GM12878 (cell line): ENCODE measurements around the gene TRIM7. TPM values are rescaled to one million over a fixed set of nuclear protein-coding genes. Genes with fewer than 3 reads are reported as not detected.

Experiments used
- ATAC-seq: fragments of 200-7000 bp; cut with Tn5 transposase; 3 replicates; pipeline ENCODE4 v1.9.1; 2020; ENCODE audit warnings: mild to moderate bottlenecking, moderate library complexity
- BruUV-seq: library from RNA; stranded (reverse); fragments of 400-500 nt; replicated peaks from 2 replicates; lab custom pipeline; 2021; lab: Mats Ljungman, UMichigan
- CTCF ChIA-PET: fragments of 300-600 bp; sonication (Branson Sonifier 250); formaldehyde crosslinking; extraction: SDS; loops from one replicate; lab custom pipeline; 2021; ENCODE audit warnings: inconsistent platforms; lab: Yijun Ruan, JAX
- POLR2A ChIA-PET: fragments of 350-600 bp; formaldehyde crosslinking; extraction: SDS; loops from one replicate; lab custom pipeline; 2021; ENCODE audit warnings: inconsistent platforms; lab: Charles Lee
- RAD21 ChIA-PET: fragments of 300-600 bp; sonication (Branson Sonifier 250); formaldehyde crosslinking; loops from one replicate; lab custom pipeline; 2023; ENCODE audit warnings: antibody characterized with exemption; ENCODE audit not compliant: unreplicated experiment; lab: Charles Lee
- SMC1A ChIA-PET: fragments of 300-600 bp; sonication (Branson Sonifier 250); formaldehyde crosslinking; loops from one replicate; lab custom pipeline; 2023; ENCODE audit not compliant: unreplicated experiment, uncharacterized antibody; lab: Charles Lee
- DNase-seq: peaks from one replicate; pipeline ENCODE4 v3.0.0-alpha.2; 2011; ENCODE audit warnings: low read depth, low spot score
- FAIRE-seq: peaks from 3 replicates; lab custom pipeline; 2011; peaks lifted over from hg19 to GRCh38; lab: Jason Lieb, UNC
- H2AFZ ChIP-seq: 2 replicates; pipeline ENCODE4 v1.6.0; 2011; ENCODE audit warnings: low read depth, low read length, control low read depth; ENCODE audit not compliant: control insufficient read depth
- H3K27ac ChIP-seq: 2 replicates; pipeline ENCODE4 v1.5.1; 2011; ENCODE audit warnings: control low read depth; ENCODE audit not compliant: control insufficient read depth, insufficient read depth
- H3K27me3 ChIP-seq, 2 experiments: replicated peaks in 1 of 2; 2 replicates each; pipeline versions ENCODE4 v1.6.0 to v1.6.1; 2011; ENCODE audit warnings: low read length in 1 of 2; ENCODE audit not compliant: control insufficient read depth in 2 of 2, insufficient read depth in 2 of 2
- H3K36me3 ChIP-seq, 2 experiments: 2 replicates each; pipeline ENCODE4 v1.5.1; 2011; ENCODE audit warnings: low read length in 1 of 2; ENCODE audit not compliant: control insufficient read depth in 2 of 2, insufficient read depth in 2 of 2
- H3K4me1 ChIP-seq: 2 replicates; pipeline ENCODE4 v1.6.1; 2011; ENCODE audit warnings: mild to moderate bottlenecking, low read length, moderate library complexity, mixed read lengths; ENCODE audit not compliant: control insufficient read depth, insufficient read depth
- H3K4me2 ChIP-seq: 2 replicates; pipeline ENCODE4 v1.6.0; 2011; ENCODE audit warnings: control low read depth; ENCODE audit not compliant: control insufficient read depth, insufficient read depth
- H3K4me3 ChIP-seq: fragments of 200-600 bp; sonication (generic); 2 replicates; pipeline ENCODE4 v1.5.1; 2016
- H3K79me2 ChIP-seq: 2 replicates; pipeline ENCODE4 v1.6.0; 2011; ENCODE audit warnings: low read length; ENCODE audit not compliant: control insufficient read depth, insufficient read depth
- H3K9ac ChIP-seq: 2 replicates; pipeline ENCODE4 v1.8.0; 2011; ENCODE audit warnings: low read length, control low read depth, mixed read lengths; ENCODE audit not compliant: control insufficient read depth, insufficient read depth
- H3K9me3 ChIP-seq: replicated peaks from 3 replicates; pipeline ENCODE4 v1.5.1; 2011; ENCODE audit warnings: mild to moderate bottlenecking, low read length; ENCODE audit not compliant: control insufficient read depth, insufficient read depth
- H4K20me1 ChIP-seq: 2 replicates; pipeline ENCODE4 v1.6.0; 2011; ENCODE audit not compliant: control insufficient read depth, insufficient read depth
- ASH2L ChIP-seq: fragments of 300-600, 200-600 bp; sonication (generic); IDR thresholded peaks from 2 replicates; pipeline ENCODE4 v1.6.1; 2017; ENCODE audit warnings: low read depth, mild to moderate bottlenecking, borderline replicate concordance
- CREM ChIP-seq: IDR thresholded peaks from 2 replicates; pipeline ENCODE4 v1.6.1; 2014; ENCODE audit warnings: antibody characterized with exemption, low read depth
- HDGF ChIP-seq: fragments of 450-650 bp; IDR thresholded peaks from 2 replicates; pipeline ENCODE4 v1.6.1; 2016; ENCODE audit warnings: antibody characterized with exemption
- IRF4 ChIP-seq: IDR thresholded peaks from 2 replicates; pipeline ENCODE4 v1.6.1; 2011; ENCODE audit warnings: low read depth, low read length
- MYC ChIP-seq: IDR thresholded peaks from 2 replicates; pipeline ENCODE4 v1.6.1; 2011; ENCODE audit warnings: mild to moderate bottlenecking, low read length, moderate library complexity, inconsistent platforms; ENCODE audit not compliant: insufficient read depth, insufficient replicate concordance, insufficient read length, severe bottlenecking
- NFXL1 ChIP-seq: fragments of 450-650 bp; IDR thresholded peaks from 2 replicates; pipeline ENCODE4 v1.6.1; 2017; ENCODE audit warnings: antibody characterized with exemption, mild to moderate bottlenecking, borderline replicate concordance
- PML ChIP-seq: IDR thresholded peaks from 2 replicates; pipeline ENCODE4 v1.6.1; 2012; ENCODE audit warnings: low read length, inconsistent platforms
- SP1 ChIP-seq: IDR thresholded peaks from one replicate; pipeline ENCODE4 v1.6.1; 2011; ENCODE audit warnings: low read depth, low read length
- WGBS: methylation state at CpG from one replicate; pipeline ENCODE4 v1.1.6; 2016; ENCODE audit warnings: low lambda C conversion rate; ENCODE audit not compliant: insufficient replicate concordance, insufficient coverage; ENCODE audit errors: missing lambda C conversion rate; 5-methylcytosine and 5-hydroxymethylcytosine counted together
- in situ Hi-C: fragments of 300-500 bp; cut with MboI; formaldehyde crosslinking; loops from 9 replicates; pipeline ENCODE4 v1.14.3; 2018; ENCODE audit warnings: mixed read lengths
- intact Hi-C: fragments of 100-400 bp; cut with micrococcal nuclease; formaldehyde crosslinking; loops from one replicate; pipeline ENCODE4 v1.14.2; 2022; ENCODE audit not compliant: unreplicated experiment
- polyA plus RNA-seq, 11 experiments: library from polyadenylated mRNA; depleted of rRNA in 4 of 11; unstranded in 6 of 11; stranded (reverse) in 5 of 11; fragments of >200 nt; fragmentation: Nextera tagmentation in 4 of 11; fragmentation: Illumina TruSeq in 1 of 11; extraction: Ambion mirVana in 4 of 11; extraction: Trizol in 1 of 11; gene quantifications; 1 replicate in 1 of 11; 2 replicates in 10 of 11; pipeline versions ENCODE4 v1.2.1 to v1.2.3, GENCODE V29; 2011 to 2016; ENCODE audit warnings: inconsistent platforms in 2 of 11, missing spikeins in 2 of 11, low read depth in 1 of 11
- total RNA-seq, 4 experiments: library from RNA; depleted of rRNA in 3 of 4; stranded (reverse); fragments of >200 nt in 3 of 4; fragmentation: Illumina TruSeq in 1 of 4; extraction: Trizol in 1 of 4; gene quantifications; 2 replicates each; pipeline versions ENCODE4 v1.2.1 to v1.2.3, GENCODE V29; 2013 to 2021
- TF ChIP-seq, protein P1 (sequence below): fragments of 450-650 bp; IDR thresholded peaks from 2 replicates; pipeline ENCODE4 v1.6.1; 2016; ENCODE audit warnings: mild to moderate bottlenecking, moderate library complexity, borderline replicate concordance
- TF ChIP-seq, protein P2 (sequence below): IDR thresholded peaks from 2 replicates; pipeline ENCODE4 v1.6.1; 2012; ENCODE audit warnings: mild to moderate bottlenecking, low read depth, low read length

The TRIM7 gene
- total and polyA plus RNA-seq, 10 of the 15 experiments (the other 5 are each of a cell fraction or from before 2014, with no cell fraction given), result 0.02 to 1.6 (median 0.41) TPM

DNA sequence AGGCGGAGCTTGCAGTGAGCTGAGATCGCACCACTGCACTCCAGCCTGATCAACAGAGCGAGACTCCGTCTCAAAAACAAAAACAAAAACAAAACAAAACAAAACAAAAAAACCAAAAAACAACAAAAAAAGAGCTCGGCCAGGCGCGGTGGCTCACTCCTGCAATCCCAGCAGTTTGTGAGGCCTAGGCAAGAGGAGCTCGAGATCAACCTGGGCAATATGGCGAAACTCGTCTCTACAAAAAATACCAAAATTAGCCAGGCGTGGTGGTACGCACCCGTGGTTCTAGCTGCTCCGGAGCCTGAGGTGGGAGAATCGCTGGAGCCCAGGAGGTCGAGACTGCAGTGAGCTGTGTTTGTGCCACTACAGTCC lies 20.2 kb downstream of the TRIM7 start (continued):
- TF ChIP-seq SP1, result no peak
- no peak for TF ChIP-seq MYC

DNA sequence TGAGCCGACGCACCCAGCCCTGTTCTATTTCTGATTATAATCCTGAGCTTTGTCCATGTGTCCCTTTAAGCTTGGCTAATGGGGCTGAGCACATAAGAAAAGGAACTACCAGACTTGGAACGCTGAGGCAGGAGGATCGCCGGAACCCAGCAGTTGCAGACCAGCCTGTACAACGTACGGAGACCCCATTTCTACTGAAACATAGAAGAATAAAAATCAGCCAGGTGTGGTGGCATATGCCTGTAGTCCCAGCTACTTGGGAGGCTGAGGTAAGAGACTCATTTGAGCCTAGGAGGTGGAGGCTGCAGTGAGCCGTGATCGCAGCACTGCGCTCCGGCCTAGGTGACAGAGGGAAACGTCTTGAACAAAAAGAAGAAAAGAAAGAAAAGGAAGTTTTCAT lies 22.3 kb downstream of the TRIM7 start:
- TF ChIP-seq PML (no peak), IRF4 (no peak), CREM (no peak), NFXL1 (no peak), ASH2L (no peak), HDGF (peak; percentile 59; the same call in 1 of the 2 replicates)
- TF ChIP-seq, protein P1, sequence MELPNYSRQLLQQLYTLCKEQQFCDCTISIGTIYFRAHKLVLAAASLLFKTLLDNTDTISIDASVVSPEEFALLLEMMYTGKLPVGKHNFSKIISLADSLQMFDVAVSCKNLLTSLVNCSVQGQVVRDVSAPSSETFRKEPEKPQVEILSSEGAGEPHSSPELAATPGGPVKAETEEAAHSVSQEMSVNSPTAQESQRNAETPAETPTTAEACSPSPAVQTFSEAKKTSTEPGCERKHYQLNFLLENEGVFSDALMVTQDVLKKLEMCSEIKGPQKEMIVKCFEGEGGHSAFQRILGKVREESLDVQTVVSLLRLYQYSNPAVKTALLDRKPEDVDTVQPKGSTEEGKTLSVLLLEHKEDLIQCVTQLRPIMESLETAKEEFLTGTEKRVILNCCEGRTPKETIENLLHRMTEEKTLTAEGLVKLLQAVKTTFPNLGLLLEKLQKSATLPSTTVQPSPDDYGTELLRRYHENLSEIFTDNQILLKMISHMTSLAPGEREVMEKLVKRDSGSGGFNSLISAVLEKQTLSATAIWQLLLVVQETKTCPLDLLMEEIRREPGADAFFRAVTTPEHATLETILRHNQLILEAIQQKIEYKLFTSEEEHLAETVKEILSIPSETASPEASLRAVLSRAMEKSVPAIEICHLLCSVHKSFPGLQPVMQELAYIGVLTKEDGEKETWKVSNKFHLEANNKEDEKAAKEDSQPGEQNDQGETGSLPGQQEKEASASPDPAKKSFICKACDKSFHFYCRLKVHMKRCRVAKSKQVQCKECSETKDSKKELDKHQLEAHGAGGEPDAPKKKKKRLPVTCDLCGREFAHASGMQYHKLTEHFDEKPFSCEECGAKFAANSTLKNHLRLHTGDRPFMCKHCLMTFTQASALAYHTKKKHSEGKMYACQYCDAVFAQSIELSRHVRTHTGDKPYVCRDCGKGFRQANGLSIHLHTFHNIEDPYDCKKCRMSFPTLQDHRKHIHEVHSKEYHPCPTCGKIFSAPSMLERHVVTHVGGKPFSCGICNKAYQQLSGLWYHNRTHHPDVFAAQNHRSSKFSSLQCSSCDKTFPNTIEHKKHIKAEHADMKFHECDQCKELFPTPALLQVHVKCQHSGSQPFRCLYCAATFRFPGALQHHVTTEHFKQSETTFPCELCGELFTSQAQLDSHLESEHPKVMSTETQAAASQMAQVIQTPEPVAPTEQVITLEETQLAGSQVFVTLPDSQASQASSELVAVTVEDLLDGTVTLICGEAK, result no peak
- TF ChIP-seq, protein P2, sequence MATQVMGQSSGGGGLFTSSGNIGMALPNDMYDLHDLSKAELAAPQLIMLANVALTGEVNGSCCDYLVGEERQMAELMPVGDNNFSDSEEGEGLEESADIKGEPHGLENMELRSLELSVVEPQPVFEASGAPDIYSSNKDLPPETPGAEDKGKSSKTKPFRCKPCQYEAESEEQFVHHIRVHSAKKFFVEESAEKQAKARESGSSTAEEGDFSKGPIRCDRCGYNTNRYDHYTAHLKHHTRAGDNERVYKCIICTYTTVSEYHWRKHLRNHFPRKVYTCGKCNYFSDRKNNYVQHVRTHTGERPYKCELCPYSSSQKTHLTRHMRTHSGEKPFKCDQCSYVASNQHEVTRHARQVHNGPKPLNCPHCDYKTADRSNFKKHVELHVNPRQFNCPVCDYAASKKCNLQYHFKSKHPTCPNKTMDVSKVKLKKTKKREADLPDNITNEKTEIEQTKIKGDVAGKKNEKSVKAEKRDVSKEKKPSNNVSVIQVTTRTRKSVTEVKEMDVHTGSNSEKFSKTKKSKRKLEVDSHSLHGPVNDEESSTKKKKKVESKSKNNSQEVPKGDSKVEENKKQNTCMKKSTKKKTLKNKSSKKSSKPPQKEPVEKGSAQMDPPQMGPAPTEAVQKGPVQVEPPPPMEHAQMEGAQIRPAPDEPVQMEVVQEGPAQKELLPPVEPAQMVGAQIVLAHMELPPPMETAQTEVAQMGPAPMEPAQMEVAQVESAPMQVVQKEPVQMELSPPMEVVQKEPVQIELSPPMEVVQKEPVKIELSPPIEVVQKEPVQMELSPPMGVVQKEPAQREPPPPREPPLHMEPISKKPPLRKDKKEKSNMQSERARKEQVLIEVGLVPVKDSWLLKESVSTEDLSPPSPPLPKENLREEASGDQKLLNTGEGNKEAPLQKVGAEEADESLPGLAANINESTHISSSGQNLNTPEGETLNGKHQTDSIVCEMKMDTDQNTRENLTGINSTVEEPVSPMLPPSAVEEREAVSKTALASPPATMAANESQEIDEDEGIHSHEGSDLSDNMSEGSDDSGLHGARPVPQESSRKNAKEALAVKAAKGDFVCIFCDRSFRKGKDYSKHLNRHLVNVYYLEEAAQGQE, result no peak
- 74% methylated on average over 12 of the region's 12 CpGs for WGBS
- Histone ChIP-seq H2AFZ (no peak overlapping the region), H3K4me3 (no peak overlapping the region), H3K9me3 (no peaks in the 10 kb centered on the region), H3K36me3 (no peaks in the 10 kb centered on the region), H3K27ac (no peak overlapping the region), H4K20me1 (no peaks in the 10 kb centered on the region), H3K4me2 (no peak overlapping the region), H3K79me2 (no peaks in the 10 kb centered on the region), H3K27me3 (no peaks in the 10 kb centered on the region), H3K9ac (no peak overlapping the region), H3K4me1 (peaks cover 11% of the 10 kb centered on the region)
- FAIRE-seq (no peak), ATAC-seq (no peak), DNase-seq (no peak)
- BruUV-seq, result no TSS peak
- intact Hi-C loops (no loop called here), in situ Hi-C loops (loop anchor here (10.0 kb wide), 1 partner anchor 72 kb away; no protein-coding TSS in a partner anchor)
- ChIA-PET SMC1A (no interaction called here), POLR2A (interaction anchor here (1.0 kb wide), 1 partner anchor 24 kb away, joined by 3 read pairs; no protein-coding TSS in a partner anchor), CTCF (interaction anchor here (0.6 to 3.3 kb wide), 6 partner anchors 10 to 80 kb away, joined by 3 to 10 read pairs (median 5); no protein-coding TSS in a partner anchor), RAD21 (interaction anchor here (1.2 kb wide), 1 partner anchor 17 kb away, joined by 4 read pairs; no protein-coding TSS in a partner anchor)
